SK-N-SH treated with all-trans-retinoic acid at 6 μM for 48 hours (cell line): ENCODE results near the gene NRXN2.

Source experiments
- ATAC-seq: fragments of 200-7000 bp; cut with Tn5 transposase; 3 replicates; pipeline ENCODE4 v1.9.1; 2020; ENCODE audit warnings: mild to moderate bottlenecking, moderate library complexity
- ARNTL ChIP-seq: fragments of 450-650 bp; formaldehyde crosslinking; IDR thresholded peaks from 2 replicates; pipeline ENCODE4 v1.5.0; 2020; ENCODE audit warnings: low read depth, mild to moderate bottlenecking, moderate library complexity, borderline replicate concordance
- BACH2 ChIP-seq: fragments of 250-450 bp; sonication (Bioruptor Pico); IDR thresholded peaks from 2 replicates; pipeline ENCODE4 v1.9.0; 2021; ENCODE audit warnings: mild to moderate bottlenecking, borderline replicate concordance
- CSDC2 ChIP-seq: fragments of 250-450 bp; sonication (Bioruptor Pico); IDR thresholded peaks from 2 replicates; pipeline ENCODE4 v1.5.0; 2020; ENCODE audit warnings: mild to moderate bottlenecking, moderate library complexity
- ESRRG ChIP-seq: fragments of 250-450 bp; sonication (Bioruptor Pico); IDR thresholded peaks from 2 replicates; pipeline ENCODE4 v1.6.1; 2021; ENCODE audit warnings: mild to moderate bottlenecking
- ISL1 ChIP-seq: fragments of 250-450 bp; sonication (Bioruptor Pico); IDR thresholded peaks from 2 replicates; pipeline ENCODE4 v2.1.2; 2022; ENCODE audit warnings: mild to moderate bottlenecking, moderate library complexity
- OSR1 ChIP-seq: fragments of 250-450 bp; sonication (Bioruptor Pico); IDR thresholded peaks from 2 replicates; pipeline ENCODE4 v1.8.0; 2022; ENCODE audit warnings: moderate library complexity, mild to moderate bottlenecking, inconsistent platforms
- PPARA ChIP-seq: fragments of 250-450 bp; sonication (Bioruptor Pico); IDR thresholded peaks from 2 replicates; pipeline ENCODE4 v1.5.0; 2020; ENCODE audit warnings: mild to moderate bottlenecking, borderline replicate concordance
- RARB ChIP-seq: fragments of 250-450 bp; sonication (Bioruptor Pico); IDR thresholded peaks from 2 replicates; pipeline ENCODE4 v1.8.0; 2021; ENCODE audit warnings: mild to moderate bottlenecking, moderate library complexity
- SNAI2 ChIP-seq: fragments of 250-450 bp; sonication (Bioruptor Pico); IDR thresholded peaks from 2 replicates; pipeline ENCODE4 v1.5.0; 2020; ENCODE audit warnings: mild to moderate bottlenecking, moderate library complexity
- ZC3H10 ChIP-seq: fragments of 250-450 bp; sonication (Bioruptor Pico); IDR thresholded peaks from 2 replicates; pipeline ENCODE4 v1.5.1; 2021; ENCODE audit warnings: mild to moderate bottlenecking, moderate library complexity
- ZFP3 ChIP-seq: fragments of 250-450 bp; sonication (Bioruptor Pico); IDR thresholded peaks from 2 replicates; pipeline ENCODE4 v1.5.0; 2020; ENCODE audit warnings: mild to moderate bottlenecking, moderate library complexity
- ZFP30 ChIP-seq: fragments of 450-650 bp; formaldehyde crosslinking; IDR thresholded peaks from 2 replicates; pipeline ENCODE4 v1.5.0; 2022; ENCODE audit warnings: mild to moderate bottlenecking, moderate library complexity
- ZNF565 ChIP-seq: fragments of 450-650 bp; formaldehyde crosslinking; conservative IDR thresholded peaks from 2 replicates; pipeline ENCODE4 v1.5.0; 2020; ENCODE audit warnings: low read depth, mild to moderate bottlenecking, moderate library complexity
- ZNF70 ChIP-seq: fragments of 450-650 bp; formaldehyde crosslinking; IDR thresholded peaks from 2 replicates; pipeline ENCODE4 v1.5.0; 2020; ENCODE audit warnings: mild to moderate bottlenecking, moderate library complexity
- ZNF8 ChIP-seq: fragments of 450-650 bp; formaldehyde crosslinking; IDR thresholded peaks from 2 replicates; pipeline ENCODE4 v1.5.0; 2020; ENCODE audit warnings: mild to moderate bottlenecking, moderate library complexity
- TF ChIP-seq, protein P1 (sequence below): fragments of 250-450 bp; sonication (Bioruptor Pico); IDR thresholded peaks from 2 replicates; pipeline ENCODE4 v1.5.1; 2021; ENCODE audit warnings: mild to moderate bottlenecking, moderate library complexity
- TF ChIP-seq, protein P2 (sequence below): fragments of 250-450 bp; sonication (Bioruptor Pico); IDR thresholded peaks from 2 replicates; pipeline ENCODE4 v1.5.1; 2020; ENCODE audit warnings: low read depth, mild to moderate bottlenecking, moderate library complexity
- TF ChIP-seq, protein P3 (sequence below): fragments of 250-450 bp; sonication (Bioruptor Pico); IDR thresholded peaks from 2 replicates; pipeline ENCODE4 v1.8.0; 2020; ENCODE audit warnings: mild to moderate bottlenecking, moderate library complexity, borderline replicate concordance
- TF ChIP-seq, protein P4 (sequence below): fragments of 250-450 bp; sonication (Bioruptor Pico); IDR thresholded peaks from 2 replicates; pipeline ENCODE4 v1.5.0; 2020; ENCODE audit warnings: mild to moderate bottlenecking, moderate library complexity
- TF ChIP-seq, protein P5 (sequence below): fragments of 250-450 bp; sonication (Bioruptor Pico); IDR thresholded peaks from 2 replicates; pipeline ENCODE4 v1.8.0; 2021; ENCODE audit warnings: low read depth, mild to moderate bottlenecking, moderate library complexity, borderline replicate concordance

The NRXN2 gene

DNA sequence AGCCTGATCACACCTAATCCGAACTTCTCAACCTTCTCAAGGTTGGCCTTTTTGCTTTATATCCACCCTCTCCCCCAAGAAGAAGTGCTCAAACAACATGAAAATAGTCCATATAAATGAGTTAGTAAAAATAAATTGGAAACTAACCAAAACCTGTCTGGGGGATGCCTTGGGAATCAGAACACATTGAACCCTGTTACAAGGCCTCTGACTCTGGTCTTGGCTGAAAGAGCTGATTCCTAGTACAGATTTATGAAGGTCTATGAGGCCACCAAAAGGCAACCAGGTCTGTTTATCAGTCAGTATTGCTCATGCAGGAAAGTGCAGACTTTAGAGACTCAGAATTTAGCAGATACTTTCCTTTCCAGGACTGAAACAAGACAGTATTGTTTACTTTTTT, 49.7 kb downstream of the NRXN2 start:
- ATAC-seq: no peak

DNA sequence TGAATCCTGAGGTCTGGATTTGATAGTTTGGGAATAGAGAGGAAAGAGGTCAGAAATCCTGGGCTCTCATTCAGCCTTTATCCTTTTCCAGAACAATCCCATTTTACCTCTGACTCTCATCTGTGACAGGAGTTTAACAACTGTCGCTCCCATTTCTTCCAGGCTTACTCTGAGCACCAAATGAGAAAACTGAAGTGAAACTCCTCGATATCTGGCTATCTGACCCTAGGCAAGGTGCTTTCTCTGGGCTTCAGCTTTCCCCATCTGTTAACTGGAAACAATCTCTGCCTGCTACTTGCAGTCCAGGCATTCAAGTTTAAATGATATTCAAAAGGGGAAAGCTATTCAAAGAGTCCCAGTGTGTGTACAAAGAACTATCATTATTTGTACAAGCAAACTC, 50.1 kb downstream of the NRXN2 start:
- no peak for ATAC-seq

More for the DNA sequence above, 49.7 kb downstream of the NRXN2 start:
- no peak for TF ChIP-seq PPARA (CRISPR knock-in tag)
- TF ChIP-seq, protein P1, sequence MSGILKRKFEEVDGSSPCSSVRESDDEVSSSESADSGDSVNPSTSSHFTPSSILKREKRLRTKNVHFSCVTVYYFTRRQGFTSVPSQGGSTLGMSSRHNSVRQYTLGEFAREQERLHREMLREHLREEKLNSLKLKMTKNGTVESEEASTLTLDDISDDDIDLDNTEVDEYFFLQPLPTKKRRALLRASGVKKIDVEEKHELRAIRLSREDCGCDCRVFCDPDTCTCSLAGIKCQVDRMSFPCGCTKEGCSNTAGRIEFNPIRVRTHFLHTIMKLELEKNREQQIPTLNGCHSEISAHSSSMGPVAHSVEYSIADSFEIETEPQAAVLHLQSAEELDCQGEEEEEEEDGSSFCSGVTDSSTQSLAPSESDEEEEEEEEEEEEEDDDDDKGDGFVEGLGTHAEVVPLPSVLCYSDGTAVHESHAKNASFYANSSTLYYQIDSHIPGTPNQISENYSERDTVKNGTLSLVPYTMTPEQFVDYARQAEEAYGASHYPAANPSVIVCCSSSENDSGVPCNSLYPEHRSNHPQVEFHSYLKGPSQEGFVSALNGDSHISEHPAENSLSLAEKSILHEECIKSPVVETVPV (CRISPR knock-in tag): no peak
- TF ChIP-seq, protein P2, sequence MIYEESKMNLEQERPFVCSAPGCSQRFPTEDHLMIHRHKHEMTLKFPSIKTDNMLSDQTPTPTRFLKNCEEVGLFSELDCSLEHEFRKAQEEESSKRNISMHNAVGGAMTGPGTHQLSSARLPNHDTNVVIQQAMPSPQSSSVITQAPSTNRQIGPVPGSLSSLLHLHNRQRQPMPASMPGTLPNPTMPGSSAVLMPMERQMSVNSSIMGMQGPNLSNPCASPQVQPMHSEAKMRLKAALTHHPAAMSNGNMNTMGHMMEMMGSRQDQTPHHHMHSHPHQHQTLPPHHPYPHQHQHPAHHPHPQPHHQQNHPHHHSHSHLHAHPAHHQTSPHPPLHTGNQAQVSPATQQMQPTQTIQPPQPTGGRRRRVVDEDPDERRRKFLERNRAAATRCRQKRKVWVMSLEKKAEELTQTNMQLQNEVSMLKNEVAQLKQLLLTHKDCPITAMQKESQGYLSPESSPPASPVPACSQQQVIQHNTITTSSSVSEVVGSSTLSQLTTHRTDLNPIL (CRISPR knock-in tag): no peak
- no peak for TF ChIP-seq OSR1
- TF ChIP-seq ESRRG (CRISPR knock-in tag): no peak
- TF ChIP-seq, protein P3, sequence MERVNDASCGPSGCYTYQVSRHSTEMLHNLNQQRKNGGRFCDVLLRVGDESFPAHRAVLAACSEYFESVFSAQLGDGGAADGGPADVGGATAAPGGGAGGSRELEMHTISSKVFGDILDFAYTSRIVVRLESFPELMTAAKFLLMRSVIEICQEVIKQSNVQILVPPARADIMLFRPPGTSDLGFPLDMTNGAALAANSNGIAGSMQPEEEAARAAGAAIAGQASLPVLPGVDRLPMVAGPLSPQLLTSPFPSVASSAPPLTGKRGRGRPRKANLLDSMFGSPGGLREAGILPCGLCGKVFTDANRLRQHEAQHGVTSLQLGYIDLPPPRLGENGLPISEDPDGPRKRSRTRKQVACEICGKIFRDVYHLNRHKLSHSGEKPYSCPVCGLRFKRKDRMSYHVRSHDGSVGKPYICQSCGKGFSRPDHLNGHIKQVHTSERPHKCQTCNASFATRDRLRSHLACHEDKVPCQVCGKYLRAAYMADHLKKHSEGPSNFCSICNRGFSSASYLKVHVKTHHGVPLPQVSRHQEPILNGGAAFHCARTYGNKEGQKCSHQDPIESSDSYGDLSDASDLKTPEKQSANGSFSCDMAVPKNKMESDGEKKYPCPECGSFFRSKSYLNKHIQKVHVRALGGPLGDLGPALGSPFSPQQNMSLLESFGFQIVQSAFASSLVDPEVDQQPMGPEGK (CRISPR knock-in tag): no peak
- TF ChIP-seq BACH2 (CRISPR knock-in tag): no peak
- no peak for TF ChIP-seq SNAI2 (CRISPR knock-in tag)
- no peak for TF ChIP-seq CSDC2 (CRISPR knock-in tag)
- no peak for TF ChIP-seq ZNF565
- no peak for TF ChIP-seq ZFP30 (CRISPR knock-in tag)
- no peak for TF ChIP-seq ZC3H10 (CRISPR knock-in tag)
- TF ChIP-seq ZNF70: no peak
- no peak for TF ChIP-seq ZFP3 (CRISPR knock-in tag)
- TF ChIP-seq, protein P4, sequence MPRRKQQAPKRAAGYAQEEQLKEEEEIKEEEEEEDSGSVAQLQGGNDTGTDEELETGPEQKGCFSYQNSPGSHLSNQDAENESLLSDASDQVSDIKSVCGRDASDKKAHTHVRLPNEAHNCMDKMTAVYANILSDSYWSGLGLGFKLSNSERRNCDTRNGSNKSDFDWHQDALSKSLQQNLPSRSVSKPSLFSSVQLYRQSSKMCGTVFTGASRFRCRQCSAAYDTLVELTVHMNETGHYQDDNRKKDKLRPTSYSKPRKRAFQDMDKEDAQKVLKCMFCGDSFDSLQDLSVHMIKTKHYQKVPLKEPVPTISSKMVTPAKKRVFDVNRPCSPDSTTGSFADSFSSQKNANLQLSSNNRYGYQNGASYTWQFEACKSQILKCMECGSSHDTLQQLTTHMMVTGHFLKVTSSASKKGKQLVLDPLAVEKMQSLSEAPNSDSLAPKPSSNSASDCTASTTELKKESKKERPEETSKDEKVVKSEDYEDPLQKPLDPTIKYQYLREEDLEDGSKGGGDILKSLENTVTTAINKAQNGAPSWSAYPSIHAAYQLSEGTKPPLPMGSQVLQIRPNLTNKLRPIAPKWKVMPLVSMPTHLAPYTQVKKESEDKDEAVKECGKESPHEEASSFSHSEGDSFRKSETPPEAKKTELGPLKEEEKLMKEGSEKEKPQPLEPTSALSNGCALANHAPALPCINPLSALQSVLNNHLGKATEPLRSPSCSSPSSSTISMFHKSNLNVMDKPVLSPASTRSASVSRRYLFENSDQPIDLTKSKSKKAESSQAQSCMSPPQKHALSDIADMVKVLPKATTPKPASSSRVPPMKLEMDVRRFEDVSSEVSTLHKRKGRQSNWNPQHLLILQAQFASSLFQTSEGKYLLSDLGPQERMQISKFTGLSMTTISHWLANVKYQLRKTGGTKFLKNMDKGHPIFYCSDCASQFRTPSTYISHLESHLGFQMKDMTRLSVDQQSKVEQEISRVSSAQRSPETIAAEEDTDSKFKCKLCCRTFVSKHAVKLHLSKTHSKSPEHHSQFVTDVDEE: no peak
- no peak for TF ChIP-seq ZNF8 (CRISPR knock-in tag)
- TF ChIP-seq, all 23 proteins: peak for 0

DNA sequence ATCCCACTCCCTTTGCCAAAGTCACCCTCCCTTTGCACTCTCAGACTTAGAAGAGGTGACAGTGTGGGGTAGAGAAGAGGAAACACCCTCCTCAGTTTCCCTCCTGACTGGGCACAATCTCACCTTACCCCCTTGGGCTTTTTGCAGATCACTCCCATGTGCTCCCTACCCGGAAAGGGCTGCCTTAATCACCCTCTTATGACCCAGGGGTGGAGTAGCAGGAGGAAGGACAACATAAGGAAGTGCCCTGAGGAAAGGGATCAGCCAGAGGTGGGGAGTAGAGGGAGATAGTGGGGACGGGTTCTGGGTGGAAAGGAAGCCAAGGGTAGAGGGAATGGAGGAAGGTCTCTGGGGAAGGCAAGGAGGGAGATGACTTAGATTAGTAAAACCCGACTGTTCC, 52.0 kb downstream of the NRXN2 start:
- ATAC-seq: no peak
- TF ChIP-seq ZFP30 (CRISPR knock-in tag): no peak
- TF ChIP-seq, protein P5, sequence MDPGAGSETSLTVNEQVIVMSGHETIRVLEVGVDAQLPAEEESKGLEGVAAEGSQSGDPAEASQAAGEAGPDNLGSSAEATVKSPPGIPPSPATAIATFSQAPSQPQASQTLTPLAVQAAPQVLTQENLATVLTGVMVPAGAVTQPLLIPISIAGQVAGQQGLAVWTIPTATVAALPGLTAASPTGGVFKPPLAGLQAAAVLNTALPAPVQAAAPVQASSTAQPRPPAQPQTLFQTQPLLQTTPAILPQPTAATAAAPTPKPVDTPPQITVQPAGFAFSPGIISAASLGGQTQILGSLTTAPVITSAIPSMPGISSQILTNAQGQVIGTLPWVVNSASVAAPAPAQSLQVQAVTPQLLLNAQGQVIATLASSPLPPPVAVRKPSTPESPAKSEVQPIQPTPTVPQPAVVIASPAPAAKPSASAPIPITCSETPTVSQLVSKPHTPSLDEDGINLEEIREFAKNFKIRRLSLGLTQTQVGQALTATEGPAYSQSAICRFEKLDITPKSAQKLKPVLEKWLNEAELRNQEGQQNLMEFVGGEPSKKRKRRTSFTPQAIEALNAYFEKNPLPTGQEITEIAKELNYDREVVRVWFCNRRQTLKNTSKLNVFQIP (CRISPR knock-in tag): no peak
- TF ChIP-seq ZFP3 (CRISPR knock-in tag): no peak
- no peak for TF ChIP-seq CSDC2 (CRISPR knock-in tag)
- TF ChIP-seq, protein P1 (CRISPR knock-in tag): no peak
- TF ChIP-seq ZNF565: no peak
- TF ChIP-seq BACH2 (CRISPR knock-in tag): no peak
- no peak for TF ChIP-seq ZNF8 (CRISPR knock-in tag)
- TF ChIP-seq ARNTL (CRISPR knock-in tag): no peak
- TF ChIP-seq PPARA (CRISPR knock-in tag): no peak

More for the DNA sequence above, 50.1 kb downstream of the NRXN2 start:
- TF ChIP-seq, protein P5 (CRISPR knock-in tag): no peak
- TF ChIP-seq PPARA (CRISPR knock-in tag) (no peak), ZNF8 (CRISPR knock-in tag) (no peak), ISL1 (CRISPR knock-in tag) (no peak), CSDC2 (CRISPR knock-in tag) (no peak), RARB (CRISPR knock-in tag) (no peak), ZNF565 (no peak)
- TF ChIP-seq, protein P2 (CRISPR knock-in tag): no peak
